GM18498 (cell line): ENCODE measurements around the gene SERAC1.
"Not testable (repeated sequence)": the region's sequence is repeated elsewhere in the genome, so short reads cannot be mapped to it uniquely, and the experiment has no call there.

Experiments used
- ATAC-seq: cut with Tn5 transposase; IDR thresholded peaks from one replicate; pipeline ENCODE4 v1.9.1; 2021; ENCODE audit warnings: mild to moderate bottlenecking, moderate library complexity; ENCODE audit not compliant: unreplicated experiment

The SERAC1 gene

DNA sequence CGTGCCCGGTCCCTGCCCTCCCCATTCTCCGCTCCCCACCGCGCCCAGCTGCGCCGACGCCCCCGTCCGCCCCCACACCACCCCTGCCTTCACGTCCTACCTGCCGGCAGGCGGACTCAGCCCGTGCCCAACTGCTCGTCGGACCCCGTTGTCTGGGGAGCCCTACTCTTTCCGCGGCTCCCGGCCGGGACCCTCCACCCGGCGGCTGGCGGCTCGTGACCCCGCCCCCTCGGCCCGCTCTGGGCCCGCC lies at the start of gene SERAC1:
TSS of gene SERAC1 (minus strand) at position 223 of the 250 bp plus-strand sequence. CDS start 9,899 bp downstream, outside the sequence.
- ATAC-seq, result no peak

DNA sequence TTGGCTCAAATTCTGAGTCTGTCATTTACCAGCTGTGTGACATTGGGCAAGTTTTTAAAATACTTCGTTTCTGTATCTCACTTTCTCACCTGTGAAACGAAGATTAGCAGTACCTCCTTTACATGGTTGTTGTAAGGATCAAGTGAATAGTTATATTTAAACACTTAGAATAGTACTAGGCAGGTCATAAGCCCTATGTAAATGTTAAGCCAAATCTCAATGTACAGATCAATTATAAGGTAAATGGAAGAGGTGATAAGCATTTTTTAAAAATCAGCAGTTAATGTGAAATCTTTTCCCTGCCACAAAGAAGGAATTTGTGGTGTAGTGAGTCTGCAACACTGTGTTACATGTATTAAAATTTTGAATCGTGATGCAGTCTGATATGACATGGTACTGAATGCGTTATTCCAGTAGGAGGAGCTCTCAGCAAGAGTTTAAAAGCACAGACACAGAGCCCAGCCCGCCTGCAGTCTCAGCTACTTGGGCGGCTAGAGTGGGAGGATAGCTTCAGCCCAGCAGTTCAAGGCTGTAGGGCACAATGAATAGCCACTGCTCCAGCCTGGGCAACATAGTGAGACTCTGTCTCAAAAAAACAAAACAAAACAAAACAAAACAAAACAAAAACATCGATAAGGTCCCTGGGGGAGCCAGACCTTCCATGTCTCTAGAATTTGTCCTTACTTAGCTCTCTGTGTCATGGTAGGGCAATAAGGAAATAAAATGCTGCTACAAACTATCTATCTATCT lies 46.0 kb upstream of the SERAC1 start:
- ATAC-seq, result peak; percentile 96

GRCh38 chr6:158211273-158212055 lies 43.4 kb upstream of the SERAC1 start:
- ATAC-seq, result no peak

DNA sequence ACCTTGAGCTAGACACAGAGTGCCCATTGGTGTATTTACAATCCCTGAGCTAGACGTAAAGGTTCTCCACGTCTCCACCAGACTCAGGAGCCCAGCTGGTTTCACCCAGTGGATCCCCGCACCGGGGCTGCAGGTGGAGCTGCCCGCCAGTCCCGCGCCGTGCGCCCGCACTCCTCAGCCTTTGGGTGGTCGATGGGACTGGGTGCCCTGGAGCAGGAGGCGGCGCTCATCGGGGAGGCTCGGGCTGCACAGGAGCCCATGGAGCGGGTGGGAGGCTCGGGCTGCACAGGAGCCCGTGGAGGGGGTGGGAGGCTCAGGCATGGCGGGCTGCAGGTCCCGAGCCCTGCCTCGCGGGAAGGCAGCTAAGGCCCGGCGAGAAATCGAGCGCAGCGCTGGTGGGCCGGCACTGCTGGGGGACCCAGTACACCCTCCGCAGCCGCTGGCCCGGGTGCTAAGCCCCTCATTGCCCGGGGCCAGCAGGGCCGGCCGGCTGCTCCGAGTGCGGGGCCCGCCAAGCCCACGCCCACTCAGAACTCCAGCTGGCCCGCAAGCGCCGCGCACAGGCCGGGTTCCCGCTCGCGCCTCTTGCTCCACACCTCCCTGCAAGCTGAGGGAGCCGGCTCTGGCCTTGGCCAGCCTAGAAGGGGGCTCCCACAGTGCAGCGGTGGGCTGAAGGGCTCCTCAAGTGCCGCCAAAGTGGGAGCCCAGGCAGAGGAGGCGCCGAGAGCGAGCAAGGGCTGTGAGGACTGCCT lies 41.7 kb upstream of the SERAC1 start:
- ATAC-seq, result not testable (repeated sequence)

- ATAC-seq, result not testable (repeated sequence)
Measured at GRCh38 chr6:158208226-158209030, 40.4 kb upstream of the SERAC1 start.

- ATAC-seq, result peak; percentile 93
Measured at GRCh38 chr6:158207422-158207788, 39.3 kb upstream of the SERAC1 start.

DNA sequence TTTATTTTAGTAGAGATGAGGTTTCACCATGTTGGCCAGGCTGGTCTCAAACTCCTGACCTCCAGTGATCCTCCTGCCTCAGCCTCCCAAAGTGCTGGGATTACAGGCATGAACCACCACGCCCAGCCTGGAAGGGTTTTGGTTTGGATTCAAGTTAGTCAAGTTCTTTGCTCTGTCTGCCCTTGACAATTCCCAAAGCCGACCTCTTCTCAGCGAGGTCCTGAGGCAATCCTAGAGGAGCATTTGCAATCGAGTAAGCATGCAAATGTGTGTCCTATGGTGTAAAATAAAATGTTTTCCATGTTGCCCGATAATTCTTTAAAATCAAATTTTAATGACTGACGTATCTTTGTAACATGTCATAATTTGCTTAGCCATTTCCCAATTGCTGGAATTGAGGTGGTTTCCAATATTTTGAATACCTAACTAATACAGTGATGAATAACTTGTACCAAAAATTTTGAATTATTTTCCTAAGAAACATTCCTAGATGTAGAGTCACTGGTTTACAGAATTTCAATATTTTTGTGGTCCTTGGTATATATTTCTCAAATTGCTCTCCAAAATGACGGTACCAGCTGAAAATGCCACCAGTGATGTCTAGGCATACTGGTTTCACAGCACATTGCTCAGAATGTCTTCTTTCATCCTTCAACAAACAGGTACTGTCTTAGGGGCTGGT lies 38.8 kb upstream of the SERAC1 start:
- ATAC-seq, result peak; percentile 44

DNA sequence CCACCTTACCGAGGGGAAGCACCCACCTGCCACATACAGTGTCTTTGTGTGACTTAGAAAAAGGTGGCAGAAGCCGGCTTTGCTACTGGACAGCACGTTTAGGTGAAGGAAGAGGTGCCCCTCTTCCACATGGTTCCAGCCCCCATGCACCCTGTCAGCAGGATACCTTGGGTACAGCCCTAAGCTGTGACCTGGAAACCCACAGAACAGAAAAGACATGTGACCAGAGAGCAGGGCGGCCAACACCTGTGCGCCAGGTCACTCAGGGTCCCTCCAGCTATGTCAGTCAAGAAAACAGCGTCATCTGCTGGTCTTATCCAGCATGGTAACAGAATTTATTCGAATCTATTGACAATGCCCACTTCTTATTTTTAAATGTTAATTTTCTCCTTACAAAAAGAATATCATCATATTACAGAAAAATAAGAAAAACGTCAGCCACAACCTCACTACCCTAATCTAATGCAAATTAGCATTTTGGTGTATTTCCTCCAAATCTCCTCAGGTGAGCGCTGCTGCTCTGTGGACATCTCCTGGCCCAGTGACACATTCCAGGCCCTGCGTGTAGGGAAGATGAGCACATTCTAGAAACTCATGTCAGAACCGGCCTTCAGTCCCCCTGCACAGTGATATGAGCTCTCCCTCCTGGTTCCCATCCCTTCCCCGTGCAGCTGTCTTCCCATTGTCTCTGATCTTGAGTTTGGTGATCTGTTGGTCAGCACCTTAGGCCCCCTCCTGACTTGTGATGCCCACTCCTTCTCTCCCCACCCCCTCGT lies 37.3 kb upstream of the SERAC1 start:
- no peak for ATAC-seq

DNA sequence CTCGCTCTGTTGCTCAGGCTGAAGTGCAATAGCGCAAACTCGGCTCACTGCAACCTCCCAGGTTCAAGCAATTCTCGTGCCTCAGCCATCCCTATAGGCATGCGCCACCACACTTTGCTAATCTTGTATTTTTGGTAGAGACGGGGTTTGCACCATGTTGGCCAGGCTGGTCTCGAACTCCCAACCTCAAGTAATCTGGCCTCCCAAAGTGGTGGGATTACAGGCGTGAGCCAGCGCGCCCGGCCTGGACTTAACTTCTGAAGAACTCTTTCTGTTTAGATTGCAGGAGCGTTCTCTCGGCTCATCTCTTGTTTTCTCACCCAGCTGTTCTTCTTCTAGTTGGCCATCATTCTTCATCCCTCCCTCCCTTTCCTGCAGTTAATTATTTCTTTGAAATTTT lies 30.4 kb upstream of the SERAC1 start:
- no peak for ATAC-seq

DNA sequence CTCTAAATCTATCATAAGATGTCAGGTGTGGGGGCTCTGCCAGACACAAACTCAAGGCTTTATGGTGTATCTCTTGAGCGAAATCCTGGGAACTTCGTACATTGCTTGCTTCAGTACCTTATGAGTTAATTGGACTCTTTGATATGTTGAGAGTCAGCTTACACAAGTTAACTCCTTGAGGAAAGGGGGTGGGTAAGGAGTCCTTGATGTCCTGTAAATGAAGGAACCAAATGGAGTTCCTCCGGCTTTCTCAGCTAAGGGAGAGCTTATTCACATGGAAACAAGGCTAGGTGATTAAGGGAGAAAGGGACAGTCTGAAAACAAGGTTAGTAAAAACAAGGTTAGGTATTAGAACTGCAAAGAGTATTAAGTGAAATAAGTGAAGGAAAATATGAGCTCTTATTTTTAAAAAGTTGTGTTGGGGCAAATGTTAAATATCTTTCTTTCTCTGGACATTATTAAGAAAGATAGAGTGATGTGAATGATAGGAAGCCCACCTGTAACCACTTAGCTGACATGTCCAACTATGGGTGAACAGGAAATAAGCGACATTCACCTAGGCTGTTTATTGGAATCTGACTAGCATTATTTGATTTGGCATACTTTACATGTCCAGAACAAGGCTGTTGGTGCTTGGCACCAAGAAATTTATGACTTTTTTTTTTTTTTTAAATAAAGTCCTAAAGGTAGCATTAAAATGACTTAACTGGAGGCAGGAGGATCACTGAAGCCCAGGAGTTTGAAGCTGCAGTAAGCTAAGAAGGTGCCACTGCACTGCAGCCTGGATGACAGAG lies 26.6 kb upstream of the SERAC1 start:
- no peak for ATAC-seq

DNA sequence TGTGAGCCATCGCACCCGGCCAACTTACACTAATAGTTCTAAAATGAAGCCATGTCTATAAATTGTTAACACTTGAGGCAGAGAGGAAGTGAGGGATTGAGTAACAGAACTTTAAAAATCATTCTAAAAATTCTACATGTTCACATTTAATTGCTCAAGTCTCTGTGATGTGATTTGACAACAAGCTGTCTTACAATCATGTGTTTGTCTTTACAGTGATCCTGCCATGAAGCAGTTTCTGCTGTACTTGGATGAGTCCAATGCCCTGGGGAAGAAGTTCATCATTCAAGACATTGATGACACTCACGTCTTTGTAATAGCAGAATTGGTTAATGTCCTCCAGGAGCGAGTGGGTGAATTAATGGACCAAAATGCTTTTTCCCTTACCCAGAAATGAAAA lies 23.7 kb upstream of the SERAC1 start:
- ATAC-seq, result no peak

- ATAC-seq, result no peak
Measured at GRCh38 chr6:158191032-158191431, 23.0 kb upstream of the SERAC1 start.

- no peak for ATAC-seq
Measured at GRCh38 chr6:158188591-158188990, 20.5 kb upstream of the SERAC1 start.

GRCh38 chr6:158185729-158186456 lies 17.8 kb upstream of the SERAC1 start:
- ATAC-seq, result no peak

DNA sequence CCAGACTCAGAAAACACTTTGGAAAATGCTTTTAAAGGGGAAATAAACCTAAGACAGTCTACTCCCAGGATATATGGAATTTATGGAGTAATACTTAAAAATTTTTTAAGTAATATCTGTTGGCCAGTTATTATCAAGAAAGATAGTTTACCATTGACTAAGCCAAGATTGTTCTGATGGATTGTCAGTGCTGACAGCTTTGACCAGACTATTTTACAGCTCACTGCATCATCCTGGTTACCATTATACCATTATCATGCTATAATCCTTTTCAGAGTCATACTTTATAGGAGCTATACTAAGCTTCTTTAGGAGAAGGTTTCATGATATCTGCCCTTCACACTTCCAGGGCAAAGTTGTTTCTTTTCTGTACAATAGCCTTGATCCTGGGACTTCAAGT lies 16.5 kb upstream of the SERAC1 start:
- no peak for ATAC-seq

- ATAC-seq, result not testable (repeated sequence)
Measured at GRCh38 chr6:158183174-158183972, 15.3 kb upstream of the SERAC1 start.

GRCh38 chr6:158177712-158178111 lies 9.7 kb upstream of the SERAC1 start:
- not testable (repeated sequence) for ATAC-seq
